ENCODE data around the gene INSIG2.
"Not testable (repeated sequence)": the region's sequence is repeated elsewhere in the genome, so short reads cannot be mapped to it uniquely, and the experiment has no call there.

Gene INSIG2

DNA sequence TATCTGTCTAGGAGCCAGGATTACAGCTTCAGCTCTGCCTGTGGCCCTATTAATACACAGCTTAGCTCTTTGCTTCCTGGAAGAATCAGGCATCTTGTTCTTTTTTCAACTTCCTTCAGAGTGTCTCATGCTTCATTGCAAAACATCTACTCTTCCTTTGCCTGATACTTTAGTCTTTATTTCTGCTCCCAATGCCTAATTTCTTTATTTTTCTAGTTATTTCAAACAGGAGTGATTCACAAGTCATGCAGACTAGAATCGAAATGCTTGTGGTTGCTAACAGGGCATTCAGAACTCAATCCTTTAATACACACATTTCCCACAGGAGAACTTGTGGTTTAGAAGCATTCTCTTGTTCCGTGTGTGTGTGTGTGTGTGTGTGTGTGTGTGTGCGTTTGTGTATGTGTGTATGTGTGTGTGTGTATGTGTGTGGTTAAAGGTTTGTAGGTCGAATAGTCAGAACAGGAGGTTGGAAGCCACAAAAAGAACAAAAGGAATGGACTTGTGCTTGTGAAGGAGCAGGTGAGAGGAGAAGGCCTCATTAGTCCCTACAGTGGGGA lies 28.3 kb upstream of the INSIG2 start:
- no peak for DNase-seq (ENCODE audit: low read depth in 2 of 2)

DNA sequence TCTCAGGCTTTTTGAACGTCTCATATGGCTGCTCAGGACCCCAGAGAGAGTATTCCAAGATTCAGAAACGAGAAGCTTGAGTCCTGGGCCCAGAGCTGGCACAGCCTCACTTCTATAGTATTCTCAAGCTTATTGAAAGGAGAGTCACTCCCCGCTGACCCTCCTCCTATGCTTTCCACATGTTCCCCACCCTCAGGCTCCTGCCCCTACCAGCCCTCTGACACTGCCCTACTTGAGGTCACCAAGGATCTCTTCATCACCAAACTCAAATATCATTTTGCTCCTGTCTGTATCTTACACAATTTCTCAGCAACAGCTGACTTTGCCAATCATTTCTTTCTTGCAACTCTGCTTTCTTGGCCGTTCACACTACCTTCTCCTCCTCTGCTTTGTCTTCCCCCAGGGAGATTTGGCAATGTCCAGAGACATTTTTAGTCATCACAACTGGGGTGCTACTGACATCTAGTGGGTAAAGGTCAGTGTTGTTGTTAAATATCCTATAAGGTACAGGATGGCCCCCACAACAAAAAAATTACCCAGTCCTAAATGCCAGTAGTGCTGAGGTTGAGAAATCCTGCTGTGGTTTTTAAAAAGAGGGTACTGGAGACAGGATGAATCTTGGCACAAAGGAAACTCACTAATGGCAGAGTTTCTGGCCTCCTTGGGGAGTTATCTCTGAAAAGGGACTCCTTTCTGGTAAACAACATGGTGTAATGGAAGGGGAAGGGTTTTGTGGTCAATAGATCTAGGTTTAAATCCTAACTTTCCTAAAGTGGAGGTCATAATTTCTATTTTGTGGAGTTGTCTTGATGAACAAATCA lies 26.9 kb upstream of the INSIG2 start:
- DNase-seq (ENCODE audit: low read depth in 2 of 2) = no peak

DNA sequence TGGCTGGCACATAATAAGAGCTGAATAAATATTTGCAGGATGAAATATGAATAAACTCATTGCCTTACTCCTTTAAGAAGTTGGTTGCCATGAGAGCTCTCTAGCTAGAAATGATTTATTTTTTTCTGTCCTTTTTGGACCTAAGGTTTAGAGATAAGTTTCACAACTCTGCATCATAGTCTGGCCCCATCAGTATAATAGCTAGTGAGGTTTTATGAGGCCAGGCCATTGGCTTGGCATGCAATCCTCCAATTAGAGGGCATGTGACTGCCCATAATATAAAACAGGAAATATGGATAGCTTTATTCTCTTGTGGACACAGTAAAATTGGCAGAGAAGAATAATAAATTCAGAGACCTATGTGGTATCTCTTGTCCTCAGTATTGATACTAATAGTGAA lies 26.2 kb upstream of the INSIG2 start:
- DNase-seq (ENCODE audit: low read depth in 2 of 2) = no peak

DNA sequence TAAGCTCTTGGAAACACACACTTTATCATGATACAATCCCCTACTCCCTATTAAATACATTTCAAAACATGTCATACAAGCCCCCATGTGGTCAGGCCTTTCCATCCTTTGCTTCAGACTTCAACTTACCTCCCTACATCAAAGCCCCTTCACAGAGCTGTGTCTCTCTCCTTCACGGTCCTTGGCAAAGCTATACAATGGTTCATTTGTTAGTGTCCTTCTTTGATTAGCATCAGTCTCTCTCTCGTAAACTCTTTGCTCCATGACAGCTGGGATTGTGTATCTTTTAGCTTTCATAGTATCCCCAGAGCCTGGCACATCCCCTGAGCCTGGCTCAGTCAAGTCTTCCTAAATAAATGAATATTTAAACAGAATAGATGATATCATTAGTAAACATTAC lies 25.6 kb upstream of the INSIG2 start:
- no peak for DNase-seq (ENCODE audit: low read depth in 2 of 2)

DNA sequence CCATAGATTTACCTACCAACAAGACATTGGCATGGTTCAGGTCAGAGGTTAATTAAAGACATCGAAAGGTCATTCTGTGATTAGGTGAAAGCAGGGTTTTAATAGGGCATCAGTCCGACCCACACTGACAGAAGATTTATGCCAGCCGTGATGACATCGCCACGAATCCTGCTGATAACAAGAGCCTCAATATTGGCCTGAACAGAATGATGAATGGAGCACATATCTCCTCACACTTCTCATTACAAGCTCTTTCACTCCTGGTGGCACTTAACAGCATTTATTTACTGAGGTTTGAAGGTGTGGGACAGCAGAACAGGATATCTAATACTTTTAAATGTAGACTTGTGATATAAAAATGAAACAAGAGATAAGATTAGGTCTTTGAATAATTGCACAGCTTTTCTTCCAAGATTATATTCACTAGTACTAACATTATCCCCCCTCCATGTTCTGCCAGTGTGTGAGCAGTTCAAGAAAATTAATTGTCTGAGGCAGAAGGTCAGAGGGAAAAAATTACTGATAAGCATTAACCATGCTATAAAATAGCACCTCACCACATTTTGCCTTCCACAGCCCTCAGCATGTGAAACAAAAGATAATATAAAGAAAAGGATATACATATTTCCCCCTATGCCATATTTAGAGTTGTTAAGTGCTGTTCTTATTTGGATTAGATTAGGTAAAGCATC lies 23.1 kb upstream of the INSIG2 start:
- no peak for DNase-seq (ENCODE audit: low read depth in 2 of 2)

DNA sequence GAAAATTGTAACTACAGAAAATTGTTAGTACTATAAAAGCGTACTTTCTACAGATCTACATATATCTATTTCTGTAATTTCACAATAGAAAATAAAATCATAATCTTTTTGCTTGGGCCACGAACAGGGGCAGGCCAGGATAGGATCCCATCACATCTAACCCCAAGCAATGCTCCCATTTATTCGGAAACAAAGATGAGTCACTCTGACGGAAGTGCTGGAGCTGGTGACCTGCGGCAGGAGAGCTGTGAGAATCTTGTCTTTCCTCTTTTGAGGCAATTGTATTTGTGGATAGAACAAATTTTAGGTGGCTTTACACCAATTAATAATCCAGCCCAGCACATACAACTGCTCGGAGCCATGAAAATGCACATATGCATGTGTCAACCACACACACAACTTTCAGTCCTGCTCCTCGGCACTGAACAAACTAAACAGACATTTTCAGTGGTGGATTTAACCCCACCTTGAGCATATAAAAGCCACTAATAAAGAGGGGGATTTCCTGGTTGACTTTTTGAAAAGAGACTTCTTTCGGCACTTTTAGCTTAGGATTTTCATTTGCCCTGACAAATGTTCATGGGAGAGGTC lies 22.3 kb upstream of the INSIG2 start:
- DNase-seq (ENCODE audit: low read depth in 2 of 2) = no peak

DNA sequence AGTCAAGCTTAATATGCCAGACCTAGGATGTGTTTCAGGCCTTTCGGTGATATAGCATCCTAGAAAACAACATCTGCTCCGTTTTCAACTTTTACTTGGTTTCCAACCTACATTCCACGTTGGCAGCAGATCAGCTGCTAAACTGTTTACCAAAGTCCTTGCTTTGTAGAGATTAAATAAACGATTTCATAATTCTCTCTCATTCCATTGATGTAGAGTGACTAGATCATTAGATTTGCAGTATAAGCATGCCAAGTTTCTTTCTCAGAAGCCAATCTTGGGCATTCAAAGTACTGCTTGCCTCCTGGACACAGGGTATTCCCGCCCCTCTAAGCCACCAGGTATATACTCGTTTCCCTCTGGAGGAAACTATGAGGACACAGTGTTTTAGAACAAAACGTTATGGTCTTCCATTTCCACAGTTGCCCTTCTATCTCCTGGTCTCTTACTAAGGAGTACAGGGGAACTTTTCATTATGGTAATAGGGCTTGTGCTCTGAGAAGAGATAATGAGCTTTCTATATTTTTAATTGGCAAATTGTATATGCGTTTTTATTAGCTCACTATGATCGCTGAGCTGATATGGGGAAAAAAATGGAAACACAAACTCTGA lies 10.5 kb upstream of the INSIG2 start:
- DNase-seq (ENCODE audit: low read depth in 2 of 2) = no peak

DNA sequence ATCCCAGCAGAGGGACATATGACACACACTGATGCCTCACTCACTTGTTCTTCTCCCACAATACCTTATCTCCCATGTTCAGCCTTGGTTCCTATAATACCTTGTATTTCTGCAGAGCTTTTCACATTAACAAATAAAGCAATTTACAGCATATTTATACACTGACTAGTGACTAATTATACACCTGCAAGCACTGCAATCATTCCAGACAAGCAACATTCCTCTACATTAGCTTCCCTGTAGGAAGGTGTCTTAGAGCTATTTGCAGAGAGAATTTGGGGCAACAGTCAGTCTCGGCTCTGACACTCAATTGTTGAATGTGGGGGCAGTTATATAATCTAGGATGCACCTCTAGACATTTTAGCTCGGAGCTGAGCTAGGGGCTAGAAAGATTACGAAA lies 9.5 kb upstream of the INSIG2 start:
- no peak for DNase-seq (ENCODE audit: low read depth in 2 of 2)

DNA sequence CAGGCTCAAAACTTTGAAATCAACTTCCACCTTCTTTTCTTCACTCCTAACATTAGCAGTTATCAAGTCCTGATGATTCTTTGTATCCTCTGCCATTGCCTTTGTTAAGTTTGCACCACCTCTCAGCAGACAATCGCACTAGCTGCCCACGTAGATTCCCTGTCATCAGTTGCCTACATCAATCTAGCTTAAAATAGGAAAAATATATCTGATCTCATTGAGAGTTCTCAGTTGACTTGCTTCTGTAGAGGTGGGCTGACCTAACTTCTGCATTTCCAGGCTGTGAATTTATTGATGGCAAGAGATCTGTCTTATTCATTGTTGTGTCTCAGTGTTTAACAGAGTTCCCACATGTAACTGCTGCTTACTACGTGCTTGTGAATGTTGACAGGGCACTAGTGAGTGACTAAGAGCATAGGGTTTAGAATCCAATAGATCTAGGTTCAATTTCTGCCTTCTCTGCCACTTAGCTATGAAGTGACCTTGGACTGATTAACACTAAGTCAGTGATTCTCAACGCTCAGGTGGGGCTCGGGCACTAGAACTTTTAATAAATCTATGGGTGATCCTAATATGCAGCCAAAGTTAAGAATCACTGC lies 3.7 kb upstream of the INSIG2 start:
- DNase-seq (ENCODE audit: low read depth in 2 of 2) = no peak

DNA sequence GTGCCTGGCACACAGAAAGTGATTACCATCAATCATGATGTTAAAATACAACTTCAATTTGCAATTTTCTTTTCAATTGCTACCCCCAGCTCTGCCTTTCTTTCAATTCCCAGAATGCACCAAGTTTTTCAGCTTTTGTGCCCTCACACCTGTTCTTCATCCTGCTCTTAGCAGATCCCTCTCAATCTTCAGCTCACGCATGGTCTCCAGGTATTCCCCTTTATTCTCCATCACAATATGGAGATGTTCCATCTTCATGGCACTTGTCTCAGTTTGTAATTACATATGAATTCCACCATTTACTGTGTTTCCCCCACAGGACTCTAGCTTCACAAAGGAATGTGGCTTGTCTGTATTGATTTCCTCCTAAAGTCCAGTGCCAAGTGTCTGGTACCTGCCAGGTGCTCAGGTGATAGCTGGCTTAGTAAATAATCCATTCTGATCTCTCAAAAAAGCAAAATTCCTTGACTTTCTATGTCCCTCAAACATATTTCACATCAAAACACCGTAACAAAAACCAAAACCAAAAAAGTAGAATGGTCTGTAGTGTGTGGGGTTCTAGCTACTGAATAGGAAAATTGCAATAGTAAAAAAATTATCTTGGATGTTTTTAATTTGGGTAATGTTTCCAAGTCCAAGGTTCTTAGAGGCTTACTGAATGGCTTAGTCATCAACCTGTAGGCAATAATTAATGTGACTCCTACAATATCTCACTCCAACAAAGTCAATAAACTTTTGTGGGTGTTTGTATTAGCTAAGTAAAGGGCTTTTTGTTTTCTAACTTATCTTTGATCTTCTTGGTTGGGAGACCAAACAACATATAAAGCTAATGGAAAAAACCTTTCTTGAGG lies 2.9 kb upstream of the INSIG2 start:
- DNase-seq (ENCODE audit: low read depth in 2 of 2) = no peak

DNA sequence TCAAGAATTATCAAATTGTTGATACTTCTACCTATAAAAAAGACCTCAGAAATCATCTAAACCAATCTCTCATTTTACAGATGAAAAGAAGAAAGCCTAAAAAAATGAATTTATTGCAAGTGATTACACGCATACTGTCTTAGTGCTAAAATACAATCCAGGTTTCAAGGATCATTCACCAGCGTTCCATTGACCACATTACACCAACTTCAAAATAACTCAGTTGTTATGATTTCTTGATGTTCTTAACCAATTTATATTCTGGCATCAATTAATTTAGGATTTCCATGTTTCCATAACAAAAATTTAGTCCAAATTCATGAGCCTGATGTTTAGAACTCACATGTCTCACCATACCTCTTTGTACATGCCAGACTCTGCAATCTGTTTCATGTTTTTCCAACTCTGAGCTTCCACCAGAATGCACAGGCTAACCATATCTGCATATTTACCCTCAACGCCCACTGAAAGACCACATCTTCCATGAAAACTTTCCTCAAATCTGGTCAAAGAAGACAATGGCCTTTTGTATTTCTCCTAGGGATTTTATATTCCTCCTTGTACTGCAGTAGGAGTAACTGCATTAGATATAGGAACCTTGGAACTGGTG lies 2.1 kb upstream of the INSIG2 start:
- DNase-seq (ENCODE audit: low read depth in 2 of 2) = no peak

DNA sequence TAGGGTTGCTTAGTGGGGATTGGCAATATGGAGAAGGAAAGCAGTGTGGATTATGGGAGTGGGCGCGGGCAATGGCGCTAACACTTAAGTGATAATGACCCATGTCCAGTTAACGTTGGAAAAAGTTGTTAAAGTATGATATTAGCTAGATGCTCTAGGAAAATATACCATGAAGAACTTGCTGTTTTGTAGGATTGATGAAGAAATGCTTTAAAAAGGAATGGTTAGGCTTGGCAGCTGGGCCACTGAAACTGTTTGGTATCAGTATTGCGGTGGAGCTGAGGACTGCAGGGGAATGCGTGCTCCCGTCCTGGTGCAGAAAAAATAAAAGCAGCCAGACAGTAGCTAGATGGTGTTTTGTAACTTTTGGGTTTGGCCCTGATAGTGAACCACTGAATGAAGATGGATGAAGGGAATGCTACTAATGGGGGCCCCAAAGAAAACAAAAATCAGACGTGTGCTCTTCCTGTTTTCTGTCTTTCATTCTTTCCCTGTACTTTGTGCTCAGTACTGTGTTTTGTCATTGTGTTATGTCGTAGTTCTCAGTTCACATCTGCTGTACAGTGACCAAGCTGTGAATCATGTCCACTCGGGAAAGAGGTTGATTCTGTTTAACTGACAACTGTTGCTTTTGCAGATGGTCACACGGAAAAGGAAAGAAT lies 999 bp downstream of the INSIG2 start:
- DNase-seq (ENCODE audit: low read depth in 2 of 2) = no peak

DNA sequence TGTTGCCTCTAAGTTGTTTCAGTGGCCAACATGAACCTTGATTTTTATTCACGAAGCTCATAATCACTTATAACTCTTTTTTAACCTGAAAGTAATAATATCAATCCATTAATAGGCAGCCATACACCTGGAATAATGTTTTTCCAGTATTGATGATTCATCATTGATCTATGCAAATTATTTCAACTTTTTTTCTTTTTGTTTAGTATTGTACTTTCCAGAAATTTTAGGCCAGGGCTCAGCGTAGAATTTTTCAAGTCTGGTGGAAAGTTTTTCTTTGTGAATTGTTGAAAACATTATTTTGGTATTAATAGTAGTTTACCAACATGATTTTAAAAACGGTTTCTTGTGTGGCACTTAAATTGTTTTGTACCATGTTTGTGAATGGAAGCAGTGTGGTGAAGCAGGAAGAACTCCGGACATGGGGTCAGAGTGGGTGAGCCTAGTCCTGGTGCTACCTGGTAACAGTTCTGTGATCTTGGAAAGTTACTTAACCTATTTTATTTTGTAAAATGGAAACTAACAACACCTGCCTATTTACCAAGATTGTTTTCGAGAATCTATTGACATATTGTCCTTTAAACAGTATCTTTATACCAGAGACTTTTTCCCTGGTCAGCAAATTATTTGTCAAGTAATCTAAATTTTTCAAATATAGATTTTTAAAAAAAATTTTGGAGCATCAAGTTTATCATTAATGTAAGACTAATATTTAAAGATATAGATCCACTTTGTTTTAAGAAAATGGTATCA lies 2.3 kb downstream of the INSIG2 start:
- DNase-seq (ENCODE audit: low read depth in 2 of 2) = no peak

DNA sequence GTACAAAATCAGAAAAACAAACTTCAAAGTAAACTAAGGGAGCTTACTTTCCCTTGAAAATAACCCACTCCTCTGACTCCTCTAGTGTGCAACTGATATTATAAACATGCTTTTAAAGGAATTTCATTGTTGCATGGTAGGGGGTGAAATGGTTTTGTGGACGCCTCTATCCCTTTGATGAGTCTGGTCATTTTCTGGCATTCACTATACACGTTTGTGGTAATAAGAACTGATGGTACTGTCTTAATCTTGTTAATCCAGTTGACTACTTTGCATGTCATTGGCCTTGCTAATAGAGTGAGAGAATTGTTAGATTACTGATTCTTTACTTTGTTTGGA lies 2.8 kb downstream of the INSIG2 start:
- DNase-seq (ENCODE audit: low read depth in 2 of 2) = no peak

DNA sequence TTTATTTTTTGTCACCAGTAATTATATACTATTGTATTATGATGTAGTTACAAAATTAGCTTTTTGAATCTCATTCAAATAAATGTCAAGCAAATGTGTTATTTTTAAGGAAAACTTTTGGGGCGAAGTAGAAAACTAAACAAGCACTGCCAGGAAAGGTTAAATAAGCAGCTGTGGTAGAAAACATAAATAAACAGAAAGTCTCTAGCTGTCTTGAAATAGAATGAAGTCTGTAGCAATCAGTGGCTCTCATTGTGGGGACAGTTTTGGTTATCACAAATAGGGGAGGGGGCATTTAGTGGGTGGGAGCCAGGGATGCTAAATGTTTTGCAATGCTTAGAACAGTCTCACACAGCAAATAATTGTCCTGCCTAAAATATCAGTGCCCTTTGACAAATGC lies 3.4 kb downstream of the INSIG2 start:
- DNase-seq (ENCODE audit: low read depth in 2 of 2) = no peak

DNA sequence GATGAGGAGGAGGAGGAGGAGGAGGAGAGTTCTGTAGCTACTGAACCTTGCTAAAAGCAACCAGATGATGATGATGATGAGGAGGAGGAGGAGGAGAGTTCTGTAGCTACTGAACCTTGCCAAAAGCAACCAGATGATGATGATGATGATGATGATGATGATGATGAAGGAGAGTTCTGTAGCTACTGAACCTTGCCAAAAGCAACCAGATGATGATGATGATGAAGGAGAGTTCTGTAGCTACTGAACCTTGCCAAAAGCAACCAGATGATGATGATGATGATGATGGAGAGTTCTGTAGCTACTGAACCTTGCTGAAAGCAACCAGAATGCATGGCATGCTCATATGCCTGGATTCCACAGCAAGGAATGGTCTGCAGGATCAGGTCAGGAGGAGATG lies 5.8 kb downstream of the INSIG2 start:
- DNase-seq (ENCODE audit: low read depth in 2 of 2) = not testable (repeated sequence)

DNA sequence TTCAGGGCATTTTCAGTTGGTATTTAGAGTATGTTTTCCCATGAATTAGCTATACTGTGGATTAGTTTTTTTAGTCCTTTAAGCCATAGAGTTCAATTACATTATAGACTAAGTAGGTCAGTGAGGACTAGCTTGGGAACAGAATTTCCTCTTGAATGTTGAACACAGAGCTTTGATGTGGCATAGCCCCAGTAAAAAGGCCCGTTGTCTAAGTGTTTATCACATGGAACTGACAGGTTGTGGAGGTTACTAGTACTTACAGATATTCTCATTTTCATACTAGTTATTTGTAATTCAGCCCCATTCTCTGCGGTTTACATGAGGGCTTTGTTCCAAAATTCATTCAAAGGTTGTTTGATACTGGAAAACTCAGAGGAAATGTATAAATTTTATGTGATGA lies 6.2 kb downstream of the INSIG2 start:
- DNase-seq (ENCODE audit: low read depth in 2 of 2) = no peak

DNA sequence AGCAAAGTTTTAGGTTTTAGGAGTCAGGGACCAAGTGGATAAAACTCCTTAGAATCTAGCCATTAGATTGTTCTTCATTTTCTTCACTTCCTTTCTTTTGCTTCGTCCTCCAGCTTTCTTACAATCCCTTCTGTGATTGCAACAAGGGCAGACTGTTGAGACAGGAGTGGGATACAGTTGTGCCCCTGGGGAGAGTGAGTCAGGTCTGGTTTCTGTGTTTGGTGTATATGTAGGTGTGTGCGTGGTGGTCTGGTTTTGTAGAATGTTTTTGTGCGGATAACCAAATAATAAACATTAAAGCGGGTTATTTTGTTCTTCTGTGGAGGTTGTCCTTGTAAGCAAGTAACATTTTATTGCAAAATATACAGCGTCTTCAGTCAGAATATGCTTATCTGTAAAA lies 7.3 kb downstream of the INSIG2 start:
- DNase-seq (ENCODE audit: low read depth in 2 of 2) = no peak

DNA sequence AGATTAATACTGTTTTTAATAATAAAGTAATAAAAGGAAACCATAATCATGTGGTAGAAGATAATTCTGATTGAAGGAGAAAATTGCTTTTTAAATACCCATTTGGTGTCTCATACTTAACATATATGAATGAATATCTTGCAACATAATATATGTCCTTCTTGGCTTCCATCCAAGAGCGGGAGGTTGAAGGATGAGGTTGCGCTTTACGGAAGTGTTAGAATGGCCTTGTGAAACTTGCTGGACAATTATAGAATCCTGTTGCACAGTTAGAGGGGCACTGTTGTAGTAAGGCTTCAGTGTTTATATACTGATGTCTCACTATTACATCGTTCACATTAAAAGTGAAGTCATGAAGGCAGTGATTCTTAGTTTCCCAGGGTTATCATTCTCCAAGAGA lies 9.4 kb downstream of the INSIG2 start:
- DNase-seq (ENCODE audit: low read depth in 2 of 2) = no peak

All from activated CD8-positive, alpha-beta memory T cell treated with anti-CD3 and anti-CD28 coated beads for 4 hours (primary cell).